ENCODE measurements around the gene DYNLL2.
"Not testable (repeated sequence)": the region's sequence is repeated elsewhere in the genome, so short reads cannot be mapped to it uniquely, and the experiment has no call there.

DYNLL2 gene

GRCh38 chr17:58073266-58073665 lies 10.0 kb upstream of the DYNLL2 start:
- DNase-seq, result not testable (repeated sequence)

DNA sequence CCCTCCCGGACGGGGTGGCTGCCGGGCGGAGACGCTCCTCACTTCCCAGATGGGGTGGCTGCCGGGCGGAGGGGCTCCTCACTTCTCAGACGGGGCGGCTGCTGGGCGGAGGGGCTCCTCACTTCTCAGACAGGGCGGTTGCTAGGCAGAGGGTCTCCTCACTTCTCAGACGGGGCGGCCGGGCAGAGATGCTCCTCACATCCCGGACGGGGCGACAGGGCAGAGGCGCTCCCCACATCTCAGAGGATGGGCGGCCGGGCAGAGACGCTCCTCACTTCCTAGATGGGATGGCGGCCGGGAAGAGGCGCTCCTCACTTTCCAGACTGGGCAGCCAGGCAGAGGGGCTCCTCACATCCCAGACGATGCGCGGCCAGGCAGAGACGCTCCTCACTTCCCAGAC lies 8.8 kb upstream of the DYNLL2 start:
- not testable (repeated sequence) for DNase-seq

DNA sequence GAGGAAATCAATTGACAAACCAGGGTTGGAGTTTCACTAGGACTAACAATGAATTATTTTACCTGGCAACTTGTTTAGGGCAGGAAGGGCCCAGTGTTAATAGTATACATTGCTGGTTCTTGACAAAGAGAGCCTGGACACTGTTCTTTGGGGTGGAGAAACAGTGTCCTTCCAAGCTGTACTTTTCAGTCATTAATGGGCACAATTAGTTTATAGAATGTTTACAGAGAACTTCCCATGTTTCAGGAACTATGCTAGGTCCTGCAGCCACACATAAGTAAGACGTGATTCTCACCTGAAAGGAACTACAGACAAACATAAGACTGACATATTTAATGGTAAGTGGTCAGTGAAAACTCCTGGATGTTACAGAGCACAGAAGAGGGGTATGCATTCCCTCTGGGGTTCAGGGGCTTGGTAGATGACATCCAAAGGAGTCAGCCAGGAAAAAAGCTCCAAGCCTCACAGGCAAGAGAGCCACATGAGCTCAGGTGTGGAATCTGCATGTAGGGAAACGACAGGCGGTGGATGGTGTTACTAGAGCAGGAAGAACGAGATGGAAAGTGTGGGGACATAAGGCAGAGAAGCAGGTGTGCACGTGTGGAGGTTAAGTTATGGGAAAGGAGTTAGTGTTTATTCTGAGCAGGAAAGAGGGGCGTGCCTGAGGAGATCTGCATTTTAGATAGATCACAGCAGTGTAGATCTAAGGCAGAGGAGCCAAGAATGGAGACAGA lies 3.8 kb upstream of the DYNLL2 start:
- DNase-seq, result no peak

DNA sequence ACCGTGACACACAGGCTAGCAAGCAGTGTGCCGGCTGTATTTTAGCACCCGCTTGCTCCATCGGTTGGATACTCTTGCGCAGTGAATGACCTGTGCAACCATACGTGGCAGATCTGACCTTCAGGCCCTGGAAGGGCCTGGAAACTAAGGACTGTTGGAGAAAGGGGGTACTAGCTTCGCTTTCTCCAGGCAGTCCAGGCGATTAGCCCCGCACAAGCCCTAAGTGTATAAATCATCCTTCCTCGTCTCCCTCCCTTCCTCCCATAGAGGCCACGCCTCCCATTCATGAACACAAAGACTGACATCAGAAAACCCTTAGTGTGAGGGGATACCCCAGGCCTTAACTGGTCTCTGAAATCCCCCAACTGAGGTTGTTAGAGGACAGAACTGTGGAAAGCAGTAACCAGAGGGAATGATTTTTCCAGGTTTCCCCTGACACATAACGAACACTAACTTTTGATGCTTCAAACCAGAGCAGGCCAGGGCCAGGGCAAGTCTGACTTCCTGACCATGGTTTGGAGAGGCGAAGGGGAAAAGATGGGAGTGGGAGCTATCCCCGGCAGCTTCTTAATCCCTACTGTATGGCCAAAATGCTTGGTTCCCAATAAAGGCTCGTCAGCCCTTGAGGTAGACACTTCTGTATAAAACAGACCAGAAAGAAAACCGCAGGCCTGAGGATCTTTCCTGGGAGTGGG lies 1.4 kb upstream of the DYNLL2 start:
- DNase-seq, result no peak

- no peak for DNase-seq
Measured at GRCh38 chr17:58082341-58082869, 814 bp upstream of the DYNLL2 start.

DNA sequence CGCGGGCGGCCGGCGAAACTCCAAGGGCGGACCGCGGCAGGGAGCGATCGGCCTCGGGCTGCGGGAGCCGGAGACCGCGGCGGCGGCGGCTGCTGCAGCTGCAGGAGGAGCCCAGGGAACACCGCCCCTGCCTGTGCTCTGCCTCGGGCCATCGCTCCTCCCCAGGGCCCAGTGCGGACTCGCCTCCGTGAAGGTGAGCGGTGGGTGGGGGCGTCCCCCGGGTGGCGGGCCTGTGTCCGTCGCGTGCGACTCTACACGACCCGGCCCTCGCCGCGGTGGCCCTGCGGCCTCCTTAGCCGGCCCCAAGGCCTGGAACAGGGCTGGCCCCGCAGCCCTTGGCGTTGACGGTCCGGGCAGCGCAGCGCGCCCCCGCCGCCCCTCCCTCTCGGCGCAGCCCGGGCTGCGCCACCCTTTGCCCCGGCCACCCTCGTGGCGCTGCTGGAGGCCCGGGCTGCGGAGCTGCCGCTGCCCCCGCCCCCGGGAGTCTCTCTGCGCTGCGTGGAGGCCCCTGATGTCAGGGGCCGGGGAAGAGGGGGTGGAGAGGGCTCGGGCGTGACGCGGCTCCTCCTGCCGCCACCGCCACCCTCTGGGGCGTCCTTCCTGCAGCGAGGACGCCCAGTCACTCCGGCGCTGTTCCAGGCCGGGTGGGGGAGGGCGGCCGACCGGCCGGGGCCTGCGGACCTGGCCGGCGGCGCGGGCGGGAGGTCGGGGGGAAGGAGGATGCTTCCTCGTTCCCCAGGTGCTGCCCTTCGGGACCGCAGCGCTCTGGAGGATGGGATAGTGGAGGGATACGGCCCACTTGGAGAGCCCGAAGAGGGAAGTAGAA lies 485 bp downstream of the DYNLL2 start:
- DNase-seq, result peak; percentile 82

DNA sequence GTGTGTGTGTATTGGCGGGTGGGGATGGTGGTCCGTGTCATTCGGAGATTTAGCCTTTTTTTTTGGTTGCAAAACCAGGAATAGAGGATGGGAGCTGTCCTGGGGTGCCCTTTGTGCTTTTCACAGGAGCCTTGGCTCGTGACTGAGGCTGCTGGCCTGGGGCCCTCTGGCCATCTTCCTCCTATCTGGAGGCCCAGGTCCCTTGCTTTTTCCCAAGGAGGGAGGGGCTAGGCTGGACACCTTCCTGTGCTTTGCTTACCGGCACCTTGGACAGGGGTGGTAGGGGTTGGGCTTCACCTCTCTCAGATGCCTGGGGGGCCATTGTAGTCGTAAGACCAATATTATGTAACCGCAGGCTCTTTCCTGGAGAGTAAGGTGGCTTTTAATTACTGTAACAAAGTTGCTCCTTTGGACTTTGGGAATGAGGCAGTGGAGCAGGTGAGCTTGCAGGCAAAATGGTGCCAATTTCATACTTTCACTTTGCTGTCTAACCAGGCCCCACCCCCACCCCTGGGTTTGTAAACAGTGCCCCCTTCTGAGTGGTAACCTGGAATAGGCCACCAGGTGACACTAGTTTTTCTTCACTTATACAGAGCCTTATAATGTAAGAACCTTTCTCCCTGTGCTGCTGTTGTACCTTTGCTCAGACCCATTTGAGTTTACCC lies 1.2 kb downstream of the DYNLL2 start:
- peak; percentile 70 for DNase-seq

GRCh38 chr17:58085039-58085715 lies 2.0 kb downstream of the DYNLL2 start:
- no peak for DNase-seq

GRCh38 chr17:58086953-58087352 lies 3.7 kb downstream of the DYNLL2 start:
- no peak for DNase-seq

GRCh38 chr17:58088624-58089023 lies 5.4 kb downstream of the DYNLL2 start:
- no peak for DNase-seq

DNA sequence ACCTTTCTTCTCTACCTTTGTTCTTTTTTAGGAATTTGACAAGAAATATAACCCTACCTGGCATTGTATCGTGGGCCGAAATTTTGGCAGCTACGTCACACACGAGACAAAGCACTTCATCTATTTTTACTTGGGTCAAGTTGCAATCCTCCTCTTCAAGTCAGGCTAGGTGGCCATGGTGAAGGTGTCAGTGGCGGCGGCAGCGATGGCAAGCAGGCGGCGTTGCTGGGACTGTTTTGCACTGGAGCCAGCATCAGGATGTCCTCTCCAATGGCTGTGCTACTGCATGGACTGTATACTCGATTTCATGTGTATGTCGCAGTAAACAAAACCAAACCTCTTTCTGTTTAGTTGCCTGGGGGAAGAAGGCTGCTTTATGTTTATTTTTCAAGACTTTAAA lies 5.9 kb downstream of the DYNLL2 start:
- DNase-seq, result no peak

- DNase-seq, result no peak
Measured at GRCh38 chr17:58091024-58091567, 7.9 kb downstream of the DYNLL2 start.

- no peak for DNase-seq
Measured at GRCh38 chr17:58092101-58092796, 9.0 kb downstream of the DYNLL2 start.

DNA sequence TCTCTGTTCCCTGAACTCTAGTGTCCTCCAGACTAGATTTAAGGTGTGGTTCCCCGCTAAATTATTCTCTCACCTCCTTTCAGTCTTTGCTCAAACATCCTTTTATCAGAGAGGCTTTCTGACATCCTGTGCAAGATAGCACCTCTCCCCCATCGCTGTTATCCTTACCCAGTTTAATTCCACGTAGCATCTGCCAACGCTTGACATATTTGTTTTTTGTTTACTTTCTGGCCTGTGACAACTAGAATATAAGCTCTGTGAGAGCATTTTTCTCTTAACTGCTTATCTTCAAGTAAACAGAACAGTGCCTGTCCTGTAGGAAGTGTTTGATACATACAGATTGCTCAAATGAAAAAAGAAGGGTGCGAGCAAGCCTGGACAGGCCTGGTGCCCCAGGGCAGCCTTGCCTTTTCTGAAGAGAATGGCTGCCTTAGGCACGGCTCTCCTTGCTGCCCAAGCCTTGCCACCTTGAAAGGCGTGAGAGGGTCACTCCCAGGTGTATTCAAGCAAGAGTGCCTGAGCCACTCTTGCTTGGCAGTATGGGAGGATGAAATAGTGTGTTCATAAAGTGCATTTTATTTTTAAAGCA lies 9.7 kb downstream of the DYNLL2 start:
- DNase-seq, result peak; percentile 61

DNA sequence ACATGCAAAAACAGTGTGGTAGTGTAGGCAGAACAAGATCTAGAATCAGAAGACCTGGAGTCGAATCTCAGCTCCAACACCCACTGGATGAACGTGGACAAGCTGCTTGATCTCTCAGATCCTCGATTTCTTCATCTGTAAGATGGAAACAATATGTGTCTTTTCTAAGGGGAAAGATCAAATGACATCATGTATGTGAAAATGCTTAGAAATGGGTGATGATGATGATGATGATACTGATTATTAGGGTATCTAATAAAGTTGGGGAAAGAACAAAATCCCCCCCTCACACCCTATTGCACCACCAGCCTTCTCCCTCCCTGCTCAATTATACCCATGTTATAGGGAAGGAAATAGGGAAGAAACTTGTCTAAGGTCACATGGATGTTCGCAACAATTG lies 10.9 kb downstream of the DYNLL2 start:
- DNase-seq, result no peak

- DNase-seq, result no peak
Measured at GRCh38 chr17:58096892-58097291, 13.7 kb downstream of the DYNLL2 start.

DNA sequence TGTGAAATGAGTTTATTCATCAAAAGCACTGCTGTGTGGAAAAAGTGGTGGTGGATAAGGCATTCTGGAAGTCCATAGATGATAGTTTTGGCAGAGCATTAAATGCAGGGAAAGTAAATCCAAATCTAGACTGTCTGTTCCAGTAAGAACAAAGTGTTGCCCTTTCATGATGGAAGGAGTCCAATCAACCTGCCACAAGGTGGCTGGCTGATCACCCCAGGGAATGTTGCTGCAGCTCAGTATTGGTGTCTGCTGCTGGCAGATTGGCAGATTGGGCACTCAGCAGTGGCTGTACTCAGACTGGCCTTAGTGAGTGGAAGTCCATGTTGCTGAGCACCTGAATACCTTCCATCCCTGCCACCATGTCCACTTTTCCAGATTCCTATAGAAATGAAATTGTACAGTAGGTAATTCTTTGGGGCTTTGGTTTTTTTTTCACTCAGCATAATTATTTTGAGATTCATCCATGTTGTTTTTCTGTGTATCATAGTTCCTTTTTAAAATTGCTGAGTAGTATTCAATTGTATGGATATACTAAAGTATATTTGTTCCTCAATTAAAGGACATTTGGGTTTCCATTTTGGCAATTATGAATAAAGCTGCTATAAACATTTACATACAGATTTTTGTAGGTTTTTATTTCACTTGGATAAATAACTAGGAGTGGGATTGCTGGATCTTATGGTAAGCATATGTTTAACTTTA lies 14.3 kb downstream of the DYNLL2 start:
- DNase-seq, result peak; percentile 34

DNA sequence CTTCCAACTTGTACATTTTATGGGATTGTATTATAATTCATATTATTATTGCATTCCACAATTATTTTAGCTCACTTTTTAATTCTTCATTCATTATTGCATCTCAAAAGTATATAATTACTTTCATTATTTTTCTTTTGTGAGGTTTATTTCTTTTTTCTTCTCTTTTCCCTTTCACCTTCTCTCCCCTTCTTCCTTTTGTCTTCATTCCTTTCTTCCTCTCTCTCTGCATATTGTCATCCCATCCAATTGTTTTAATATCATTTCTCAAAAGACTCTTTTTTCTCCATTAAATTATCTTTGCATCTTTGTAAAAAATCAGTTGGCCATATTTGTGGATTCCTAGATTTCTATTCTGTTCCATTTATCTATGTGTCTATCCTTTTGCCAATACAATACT lies 17.3 kb downstream of the DYNLL2 start:
- no peak for DNase-seq

DNA sequence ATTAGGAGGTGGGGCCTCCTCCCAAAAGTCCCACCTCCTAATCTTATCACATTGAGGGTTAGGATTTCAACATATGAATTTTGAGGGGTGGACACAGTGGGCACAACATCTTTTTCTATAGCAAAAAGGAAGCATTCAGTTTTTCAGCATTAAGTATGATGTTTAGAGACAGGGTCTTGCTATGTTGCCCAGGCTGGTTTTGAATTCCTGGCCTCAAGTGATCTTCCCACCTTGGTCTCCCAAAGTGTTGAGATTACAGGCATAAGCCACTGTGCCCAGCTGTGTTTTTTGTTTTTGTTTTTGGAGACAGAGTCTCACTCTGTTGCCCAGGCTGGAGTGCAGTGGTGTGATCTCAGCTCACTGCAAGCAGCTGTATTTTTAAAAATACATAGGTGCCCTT lies 18.7 kb downstream of the DYNLL2 start:
- DNase-seq, result not testable (repeated sequence)

DNA sequence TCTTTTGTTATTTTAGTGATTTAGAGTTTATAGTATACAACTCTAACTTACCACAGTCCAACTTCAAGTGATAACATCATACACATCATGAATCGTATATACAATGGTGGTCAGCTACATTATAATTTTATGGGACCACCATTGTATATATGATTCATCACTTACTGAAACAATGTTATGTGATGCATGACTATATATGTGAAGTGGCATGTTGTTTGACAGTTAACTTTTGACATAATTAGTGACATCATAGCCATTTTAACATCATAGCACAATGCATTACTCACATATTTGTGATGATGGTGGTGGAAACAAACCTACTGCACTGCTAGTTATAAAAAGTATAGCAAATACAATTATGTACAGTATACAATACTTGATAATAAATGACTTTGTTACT lies 21.9 kb downstream of the DYNLL2 start:
- DNase-seq, result no peak
